Medulla oblongata (tissue), 1 donor: ENCODE measurements around the gene CD300H.
"Not testable (repeated sequence)": the region's sequence is repeated elsewhere in the genome, so short reads cannot be mapped to it uniquely, and the experiment has no call there.

Experiments
- DNase-seq: peaks from one replicate; pipeline ENCODE4 v3.0.0-alpha.2; 2015; ENCODE audit errors: extremely low spot score

Gene CD300H

GRCh38 chr17:74527081-74527480 is 40.2 kb downstream of the CD300H start:
- no peak for DNase-seq

- DNase-seq, result no peak
Measured at GRCh38 chr17:74526681-74527080, 40.6 kb downstream of the CD300H start.

- no peak for DNase-seq
Measured at GRCh38 chr17:74525781-74526288, 41.5 kb downstream of the CD300H start.

GRCh38 chr17:74525465-74525725 is 41.9 kb downstream of the CD300H start:
- no peak for DNase-seq

GRCh38 chr17:74524653-74525464 is 42.5 kb downstream of the CD300H start:
- DNase-seq, result no peak

GRCh38 chr17:74523308-74523707 is 44.0 kb downstream of the CD300H start:
- DNase-seq, result no peak

GRCh38 chr17:74522381-74523105 is 44.8 kb downstream of the CD300H start:
- no peak for DNase-seq

GRCh38 chr17:74521701-74522201 is 45.6 kb downstream of the CD300H start:
- peak; percentile 60 for DNase-seq

GRCh38 chr17:74520790-74521480 is 46.4 kb downstream of the CD300H start:
- peak; percentile 40 for DNase-seq

- DNase-seq, result peak; percentile 63
Measured at GRCh38 chr17:74520016-74520434, 47.3 kb downstream of the CD300H start.

- DNase-seq, result not testable (repeated sequence)
Measured at GRCh38 chr17:74518413-74518981, 48.8 kb downstream of the CD300H start.

GRCh38 chr17:74516561-74517328 is 50.6 kb downstream of the CD300H start:
- no peak for DNase-seq

GRCh38 chr17:74515941-74516340 is 51.4 kb downstream of the CD300H start:
- no peak for DNase-seq

GRCh38 chr17:74514632-74515334 is 52.5 kb downstream of the CD300H start:
- DNase-seq, result no peak

GRCh38 chr17:74513987-74514631 is 53.2 kb downstream of the CD300H start:
- peak; percentile 56 for DNase-seq

GRCh38 chr17:74512624-74513091 is 54.7 kb downstream of the CD300H start:
- peak; percentile 57 for DNase-seq

- no peak for DNase-seq
Measured at GRCh38 chr17:74512036-74512435, 55.3 kb downstream of the CD300H start.
